Hindlimb muscle (tissue), 1 donor: ENCODE measurements around the gene DNAH6. TPM values are rescaled to one million over a fixed set of nuclear protein-coding genes. Genes with fewer than 3 reads are reported as not detected.
"Not testable (repeated sequence)": the region's sequence is repeated elsewhere in the genome, so short reads cannot be mapped to it uniquely, and the experiment has no call there.

Experiments
- DNase-seq: peaks from one replicate; pipeline ENCODE4 v3.0.0-alpha.2; 2013
- polyA plus RNA-seq: library from polyadenylated mRNA; unstranded; fragments of 120-200 nt; gene quantifications from one replicate; pipeline ENCODE4 v1.2.1, GENCODE V29; 2013; ENCODE audit not compliant: insufficient read length

DNAH6 gene
- polyA plus RNA-seq, 1 donor: 0.04 TPM

- no peak for DNase-seq
Measured at GRCh38 chr2:84844141-84844540, 327.8 kb downstream of the DNAH6 start.

GRCh38 chr2:84846041-84846663, 329.9 kb downstream of the DNAH6 start:
- DNase-seq: no peak

GRCh38 chr2:84846741-84847142, 330.4 kb downstream of the DNAH6 start:
- no peak for DNase-seq

DNA sequence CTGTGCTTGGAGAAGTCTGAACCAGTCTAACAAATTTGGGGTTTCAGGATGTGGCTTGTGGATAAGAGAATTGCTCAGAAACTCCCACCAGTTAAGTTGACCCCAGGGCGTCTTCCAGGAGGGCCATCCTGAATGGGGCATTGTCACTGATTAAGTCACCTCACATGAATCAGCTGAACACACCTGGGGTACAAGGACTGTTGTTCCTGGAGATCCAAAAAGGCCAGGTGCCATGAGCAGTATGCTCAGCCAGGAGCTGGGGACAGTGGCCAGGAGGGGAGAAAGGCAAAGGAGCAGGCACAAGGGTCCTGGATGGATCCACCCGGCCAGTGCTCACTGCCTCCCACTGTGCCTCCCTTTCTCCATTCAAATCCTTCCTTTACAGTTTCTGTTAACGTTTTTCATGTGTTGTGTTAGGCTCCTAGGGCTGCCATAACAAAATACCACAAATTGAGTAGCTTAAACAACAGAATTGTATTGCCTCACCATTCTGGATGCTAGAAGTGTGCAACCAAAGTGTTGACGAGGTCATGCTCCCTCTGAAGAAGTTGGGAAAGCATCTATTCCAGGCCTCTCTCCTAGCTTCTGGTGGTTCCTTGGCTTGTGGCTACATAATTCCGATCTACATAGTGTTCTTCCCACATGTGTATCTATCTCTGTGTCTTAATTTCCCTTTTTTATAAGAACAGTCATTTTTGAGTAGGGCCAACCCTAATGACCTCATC, 331.2 kb downstream of the DNAH6 start:
- DNase-seq: no peak

GRCh38 chr2:84849271-84849952, 333.1 kb downstream of the DNAH6 start:
- DNase-seq: no peak

DNA sequence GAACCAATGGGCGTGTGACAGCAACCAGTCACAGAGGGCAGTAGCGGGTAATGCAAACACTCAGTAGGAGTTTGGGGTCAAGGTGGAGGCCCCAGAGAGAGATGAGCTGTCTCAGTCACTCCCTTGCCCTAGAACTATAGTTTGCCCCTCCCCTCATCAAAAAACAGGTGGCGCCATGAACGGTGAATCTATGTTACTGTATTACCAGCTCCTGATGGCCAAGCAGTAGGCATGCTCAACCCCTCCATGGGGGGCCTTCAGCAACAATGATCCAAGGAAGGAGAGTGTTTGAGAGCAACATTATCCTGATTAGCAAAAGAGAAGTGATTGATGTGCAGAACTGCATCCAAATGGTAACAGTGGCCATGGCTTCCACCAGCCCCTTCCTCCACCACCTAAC, 334.2 kb downstream of the DNAH6 start:
- no peak for DNase-seq

DNA sequence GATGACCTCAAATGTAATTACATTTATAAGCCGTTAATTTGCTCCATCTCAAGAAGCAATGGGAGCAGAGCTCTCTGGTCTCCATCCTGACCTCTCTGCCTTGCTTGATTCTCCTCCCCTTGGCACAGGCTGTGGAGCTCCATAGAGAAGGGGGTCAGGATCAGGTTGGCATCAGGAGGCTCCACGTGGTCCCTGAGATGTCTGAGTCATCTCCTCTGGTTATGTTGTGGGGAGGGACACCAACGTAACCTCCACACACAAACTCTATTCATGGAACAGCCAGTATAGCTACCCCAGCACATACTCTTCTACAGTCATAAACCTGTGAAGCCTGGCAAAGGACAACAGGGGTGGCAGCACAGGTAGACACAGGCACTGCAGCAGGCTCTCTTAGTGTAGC, 335.6 kb downstream of the DNAH6 start:
- DNase-seq: no peak

DNA sequence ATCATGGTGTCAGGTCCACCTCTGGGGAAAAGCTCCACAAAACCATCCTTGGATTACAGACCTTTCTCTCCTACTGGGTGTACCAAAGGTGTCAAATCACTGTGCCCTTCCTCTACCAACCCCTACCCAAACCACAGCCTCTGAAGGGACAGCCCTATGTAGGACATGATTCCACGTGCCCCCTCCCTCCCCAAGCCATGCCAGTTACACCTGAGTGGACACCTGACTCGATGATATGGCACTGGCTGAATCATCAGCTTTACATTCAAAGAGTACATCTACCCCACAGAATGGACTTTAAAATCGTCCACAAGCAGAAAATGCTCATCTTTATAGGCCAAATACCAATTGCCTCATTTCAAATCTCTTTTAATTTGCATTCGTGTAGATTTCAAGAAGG, 338.6 kb downstream of the DNAH6 start:
- no peak for DNase-seq

- no peak for DNase-seq
Measured at GRCh38 chr2:84855731-84856130, 339.4 kb downstream of the DNAH6 start.

GRCh38 chr2:84856787-84857186, 340.5 kb downstream of the DNAH6 start:
- no peak for DNase-seq

GRCh38 chr2:84857566-84857965, 341.3 kb downstream of the DNAH6 start:
- DNase-seq: no peak

GRCh38 chr2:84858123-84858522, 341.8 kb downstream of the DNAH6 start:
- no peak for DNase-seq

DNA sequence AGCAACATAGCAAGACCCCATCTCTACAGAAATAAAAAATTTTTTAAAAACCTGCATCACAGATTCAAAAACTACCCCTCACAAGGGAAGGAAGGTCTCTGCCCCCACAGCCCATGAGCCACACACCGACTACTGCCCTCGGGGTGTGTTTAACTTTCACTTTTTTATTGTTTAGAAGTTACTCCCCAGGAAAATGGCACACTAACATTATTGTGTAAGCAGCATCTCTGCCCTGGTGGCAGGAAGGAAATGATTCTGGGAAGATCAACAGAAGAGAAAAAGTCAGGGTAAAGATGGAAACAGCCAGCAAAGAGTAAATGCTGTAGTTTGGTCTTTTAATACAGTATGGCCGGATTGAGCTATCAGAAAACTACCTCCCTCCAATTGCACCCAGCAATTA, 342.6 kb downstream of the DNAH6 start:
- no peak for DNase-seq

GRCh38 chr2:84861539-84861938, 345.2 kb downstream of the DNAH6 start:
- DNase-seq: no peak

DNA sequence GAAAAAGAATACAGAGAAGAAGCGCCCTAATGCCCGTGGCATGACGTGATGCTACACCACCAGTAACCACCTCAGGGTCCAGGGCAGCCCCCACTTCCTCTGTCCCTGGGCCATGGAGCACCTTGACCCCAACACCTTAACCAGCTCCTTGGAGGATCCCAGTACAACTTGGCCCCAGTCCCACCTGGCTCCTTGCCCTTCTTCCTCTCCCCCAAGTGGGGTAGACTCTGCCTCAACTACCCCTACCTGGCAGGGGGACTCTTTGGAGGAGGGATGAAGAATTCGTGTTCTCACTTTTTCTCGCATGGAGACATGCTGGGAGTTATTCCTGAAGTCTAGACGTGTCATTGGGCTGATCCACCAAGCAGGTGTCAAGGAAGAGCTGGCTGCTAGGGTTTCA, 345.7 kb downstream of the DNAH6 start:
- DNase-seq: no peak

DNA sequence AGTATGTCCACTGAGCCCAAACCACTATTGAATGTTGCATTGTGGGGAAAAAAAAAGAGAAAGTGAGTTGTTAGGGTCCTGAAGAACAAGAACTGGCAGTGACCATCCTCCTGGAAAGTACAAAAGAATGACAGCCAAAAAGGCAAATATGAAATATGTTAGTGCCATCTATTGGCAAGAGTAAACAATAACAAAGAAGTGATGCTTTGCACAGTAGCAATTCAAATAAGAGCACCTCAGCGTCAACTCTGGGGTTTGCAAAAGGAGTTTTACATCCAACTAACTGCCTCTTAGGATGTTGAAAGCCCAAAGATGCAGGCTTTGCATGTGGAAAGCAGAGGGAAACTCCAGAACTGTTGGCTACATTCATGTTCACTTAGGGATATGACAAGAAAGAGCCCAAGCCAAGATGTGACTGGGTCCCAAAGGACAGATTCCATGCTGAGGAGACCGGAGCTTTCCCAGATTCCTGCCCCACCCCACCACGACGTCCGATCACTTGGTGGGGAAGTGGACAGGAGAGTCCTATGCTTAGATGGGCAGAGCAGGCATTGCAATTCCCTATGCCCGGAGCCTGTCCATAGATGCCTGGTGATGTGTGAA, 349.0 kb downstream of the DNAH6 start:
- DNase-seq: no peak

- DNase-seq: no peak
Measured at GRCh38 chr2:84866122-84866521, 349.8 kb downstream of the DNAH6 start.

DNA sequence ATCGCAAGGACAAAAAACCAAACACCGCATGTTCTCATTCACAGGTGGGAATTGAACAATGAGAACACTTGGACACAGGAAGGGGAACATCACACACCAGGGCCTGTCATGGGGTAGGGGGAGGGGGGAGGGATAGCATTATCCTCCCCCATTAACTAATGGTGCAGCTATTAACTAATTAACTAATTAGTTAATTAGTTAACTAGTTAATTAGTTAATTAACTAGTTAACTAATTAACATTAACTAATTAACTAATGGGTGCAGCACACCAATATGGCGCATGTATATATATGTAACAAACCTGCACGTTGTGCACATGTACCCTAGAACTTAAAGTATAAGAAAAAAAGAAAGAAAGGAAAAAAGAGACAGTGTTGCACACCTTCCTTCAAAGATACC, 352.0 kb downstream of the DNAH6 start:
- not testable (repeated sequence) for DNase-seq

Other genes with a start within 250 kb of the DNAH6 start
- 71.6 TPM for gene SUCLG1, start 57.2 kb upstream of the DNAH6 start, polyA plus RNA-seq